ENCODE results near the gene AOPEP.

- TF ChIP-seq CTCF (IDR thresholded peaks at IDR 0.05) (no peak), POLR2A (IDR thresholded peaks at IDR 0.05) (no peak), POLR2AphosphoS5 (IDR thresholded peaks at IDR 0.05) (no peak)
Measured at GRCh38 chr9:94980947-94981722, 254.6 kb downstream of the AOPEP start.

Measured in upper lobe of left lung (tissue), 4 donors.